WTC11 (cell line): ENCODE data around the gene ACYP2. TPM values are rescaled to one million over a fixed set of nuclear protein-coding genes. Genes with fewer than 3 reads are reported as not detected.

Experiments
- ATAC-seq: fragments of 200-7000 bp; cut with Tn5 transposase; 2 replicates; pipeline ENCODE4 v1.10.0; 2021; ENCODE audit warnings: mild to moderate bottlenecking, moderate library complexity
- CTCF ChIA-PET: fragments of 300-600 bp; sonication (Branson Sonifier 250); formaldehyde crosslinking; loops from one replicate; lab custom pipeline; 2021; ENCODE audit warnings: antibody characterized with exemption; lab: Charles Lee
- POLR2A ChIA-PET: fragments of 350-600 bp; sonication (Branson Sonifier 250); formaldehyde crosslinking; loops from one replicate; lab custom pipeline; 2021; ENCODE audit warnings: antibody characterized with exemption; lab: Charles Lee
- DNase-seq: peaks from one replicate; pipeline ENCODE4 v3.0.0; 2021; ENCODE audit warnings: low spot score
- H3K27ac Mint-ChIP-seq: 2 replicates; pipeline ENCODE4 v1.8.0; 2021; ENCODE audit warnings: mixed read lengths
- H3K27me3 Mint-ChIP-seq: 2 replicates; pipeline ENCODE4 v1.8.0; 2021; ENCODE audit warnings: low read depth, mild to moderate bottlenecking, moderate library complexity, mixed read lengths
- H3K36me3 Mint-ChIP-seq: 2 replicates; pipeline ENCODE4 v1.8.0; 2021; ENCODE audit warnings: mixed read lengths
- H3K4me1 Mint-ChIP-seq: 2 replicates; pipeline ENCODE4 v1.8.0; 2022; ENCODE audit warnings: mixed read lengths
- H3K4me3 Mint-ChIP-seq: 2 replicates; pipeline ENCODE4 v1.8.0; 2021; ENCODE audit warnings: mild to moderate bottlenecking, moderate library complexity, mixed read lengths
- H3K9me3 Mint-ChIP-seq: 2 replicates; pipeline ENCODE4 v1.8.0; 2021; ENCODE audit warnings: mixed read lengths
- AR ChIP-seq: fragments of 250-450 bp; sonication (Bioruptor Pico); IDR thresholded peaks from 2 replicates; pipeline ENCODE4 v1.9.0; 2021; ENCODE audit warnings: mild to moderate bottlenecking
- CBFB ChIP-seq: sonication (generic); formaldehyde crosslinking; IDR thresholded peaks from 2 replicates; pipeline ENCODE4 v1.8.1; 2022; ENCODE audit warnings: mild to moderate bottlenecking, low read depth, missing genetic modification reagents
- CREB1 ChIP-seq: sonication (generic); formaldehyde crosslinking; IDR thresholded peaks from 2 replicates; pipeline ENCODE4 v1.8.0; 2023; ENCODE audit warnings: mild to moderate bottlenecking, missing genetic modification reagents
- CREM ChIP-seq: sonication (generic); formaldehyde crosslinking; IDR thresholded peaks from 2 replicates; pipeline ENCODE4 v1.8.1; 2022; ENCODE audit warnings: mild to moderate bottlenecking, missing genetic modification reagents, moderate library complexity
- EMX1 ChIP-seq: fragments of 250-450 bp; sonication (Bioruptor Pico); IDR thresholded peaks from 2 replicates; pipeline ENCODE4 v1.8.0; 2021; ENCODE audit warnings: mild to moderate bottlenecking
- ERG ChIP-seq: fragments of 250-450 bp; sonication (Bioruptor Pico); IDR thresholded peaks from 2 replicates; pipeline ENCODE4 v1.8.0; 2021; ENCODE audit warnings: mild to moderate bottlenecking
- ESRRA ChIP-seq: sonication (generic); formaldehyde crosslinking; IDR thresholded peaks from 2 replicates; pipeline ENCODE4 v1.8.1; 2022; ENCODE audit warnings: mild to moderate bottlenecking, missing genetic modification reagents, borderline replicate concordance
- FOXJ3 ChIP-seq: sonication (generic); formaldehyde crosslinking; IDR thresholded peaks from 2 replicates; pipeline ENCODE4 v1.9.0; 2021; ENCODE audit warnings: missing genetic modification reagents, mild to moderate bottlenecking, borderline replicate concordance
- HMGA2 ChIP-seq: fragments of 250-450 bp; sonication (Bioruptor Pico); IDR thresholded peaks from 2 replicates; pipeline ENCODE4 v1.4.0; 2021; ENCODE audit warnings: mild to moderate bottlenecking, moderate library complexity
- JUN ChIP-seq: sonication (generic); formaldehyde crosslinking; IDR thresholded peaks from 2 replicates; pipeline ENCODE4 v1.8.0; 2023; ENCODE audit warnings: mild to moderate bottlenecking, missing genetic modification reagents
- MYBL2 ChIP-seq: sonication (generic); formaldehyde crosslinking; IDR thresholded peaks from 2 replicates; pipeline ENCODE4 v1.8.1; 2023; ENCODE audit warnings: mild to moderate bottlenecking, moderate library complexity, missing genetic modification reagents
- NFE2L1 ChIP-seq: sonication (generic); formaldehyde crosslinking; IDR thresholded peaks from 2 replicates; pipeline ENCODE4 v1.8.1; 2023; ENCODE audit warnings: missing genetic modification reagents
- NR2C2 ChIP-seq: sonication (generic); formaldehyde crosslinking; IDR thresholded peaks from 2 replicates; pipeline ENCODE4 v1.8.0; 2022; ENCODE audit warnings: mild to moderate bottlenecking, missing genetic modification reagents
- ZBTB21 ChIP-seq: sonication (generic); formaldehyde crosslinking; IDR thresholded peaks from 2 replicates; pipeline ENCODE4 v1.8.1; 2023; ENCODE audit warnings: mild to moderate bottlenecking, missing genetic modification reagents, borderline replicate concordance
- ZNF121 ChIP-seq: sonication (generic); formaldehyde crosslinking; IDR thresholded peaks from 2 replicates; pipeline ENCODE4 v1.8.0; 2023; ENCODE audit warnings: missing genetic modification reagents
- ZNF232 ChIP-seq: sonication (generic); formaldehyde crosslinking; IDR thresholded peaks from 2 replicates; pipeline ENCODE4 v1.8.0; 2022; ENCODE audit warnings: mild to moderate bottlenecking, missing genetic modification reagents
- ZNF423 ChIP-seq: fragments of 250-450 bp; sonication (Bioruptor Pico); IDR thresholded peaks from 2 replicates; pipeline ENCODE4 v2.1.2; 2022; ENCODE audit warnings: mild to moderate bottlenecking, moderate library complexity
- ZNF512 ChIP-seq: sonication (generic); formaldehyde crosslinking; IDR thresholded peaks from 2 replicates; pipeline ENCODE4 v1.8.1; 2022; ENCODE audit warnings: missing genetic modification reagents, borderline replicate concordance
- total RNA-seq: library from RNA; stranded (reverse); gene quantifications from 3 replicates; pipeline ENCODE4 v1.2.3, GENCODE V29; 2021
- TF ChIP-seq, protein P1 (sequence below): sonication (generic); formaldehyde crosslinking; IDR thresholded peaks from 2 replicates; pipeline ENCODE4 v1.8.0; 2023; ENCODE audit warnings: missing genetic modification reagents, mild to moderate bottlenecking, borderline replicate concordance

Gene ACYP2
- total RNA-seq, 1 experiment from 2014 or later, result 4.4 TPM

DNA sequence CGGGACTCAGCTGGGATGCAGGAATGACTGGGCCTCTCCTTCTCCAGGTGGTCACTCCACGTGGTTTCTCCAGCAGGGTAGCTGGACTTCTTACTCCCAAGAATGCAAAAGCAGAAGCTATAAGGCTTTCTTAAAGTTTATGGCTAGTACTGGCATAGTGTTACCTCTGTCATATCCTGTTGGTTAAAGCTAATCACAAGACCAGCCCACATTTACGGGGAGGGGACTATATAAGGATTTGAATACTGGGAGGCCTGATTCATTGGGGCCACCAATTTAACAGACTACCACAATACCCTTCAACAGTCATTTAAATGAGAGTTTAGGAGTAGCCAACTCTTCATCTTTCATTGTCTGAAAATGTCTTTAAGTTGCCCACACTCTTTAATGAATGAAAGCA lies 235.0 kb downstream of the ACYP2 start (continued):
- TF ChIP-seq ERG (CRISPR knock-in tag) (no peak), FOXJ3 (CRISPR knock-in tag) (no peak), CREM (CRISPR knock-in tag) (no peak), EMX1 (CRISPR knock-in tag) (no peak), CBFB (CRISPR knock-in tag) (no peak), NFE2L1 (CRISPR knock-in tag) (no peak)

DNA sequence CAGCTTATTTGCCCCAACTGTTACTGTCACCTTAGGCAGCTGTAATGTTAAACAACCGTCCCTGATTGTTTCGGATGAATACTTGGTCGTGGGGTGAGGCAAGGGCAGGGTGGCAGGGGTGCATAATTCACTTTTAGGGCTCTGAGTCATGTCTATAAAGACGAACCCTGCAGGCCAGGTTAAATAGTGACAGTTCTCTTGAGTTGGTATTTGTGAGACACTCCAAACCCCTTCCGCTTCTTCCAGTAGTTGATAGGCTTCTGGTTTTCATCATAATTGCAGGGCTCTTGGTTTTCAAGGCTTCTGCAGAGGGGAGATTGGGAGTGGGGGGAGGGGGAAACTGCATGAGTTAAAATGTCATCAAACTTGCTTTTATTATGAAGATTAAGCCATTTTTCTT lies 237.8 kb downstream of the ACYP2 start:
- TF ChIP-seq FOXJ3 (CRISPR knock-in tag), result no peak
- no peak for TF ChIP-seq JUN (CRISPR knock-in tag)
- no peak for TF ChIP-seq AR
- no peak for TF ChIP-seq ZNF121
- no peak for TF ChIP-seq CREB1 (CRISPR knock-in tag)
- TF ChIP-seq, protein P1, sequence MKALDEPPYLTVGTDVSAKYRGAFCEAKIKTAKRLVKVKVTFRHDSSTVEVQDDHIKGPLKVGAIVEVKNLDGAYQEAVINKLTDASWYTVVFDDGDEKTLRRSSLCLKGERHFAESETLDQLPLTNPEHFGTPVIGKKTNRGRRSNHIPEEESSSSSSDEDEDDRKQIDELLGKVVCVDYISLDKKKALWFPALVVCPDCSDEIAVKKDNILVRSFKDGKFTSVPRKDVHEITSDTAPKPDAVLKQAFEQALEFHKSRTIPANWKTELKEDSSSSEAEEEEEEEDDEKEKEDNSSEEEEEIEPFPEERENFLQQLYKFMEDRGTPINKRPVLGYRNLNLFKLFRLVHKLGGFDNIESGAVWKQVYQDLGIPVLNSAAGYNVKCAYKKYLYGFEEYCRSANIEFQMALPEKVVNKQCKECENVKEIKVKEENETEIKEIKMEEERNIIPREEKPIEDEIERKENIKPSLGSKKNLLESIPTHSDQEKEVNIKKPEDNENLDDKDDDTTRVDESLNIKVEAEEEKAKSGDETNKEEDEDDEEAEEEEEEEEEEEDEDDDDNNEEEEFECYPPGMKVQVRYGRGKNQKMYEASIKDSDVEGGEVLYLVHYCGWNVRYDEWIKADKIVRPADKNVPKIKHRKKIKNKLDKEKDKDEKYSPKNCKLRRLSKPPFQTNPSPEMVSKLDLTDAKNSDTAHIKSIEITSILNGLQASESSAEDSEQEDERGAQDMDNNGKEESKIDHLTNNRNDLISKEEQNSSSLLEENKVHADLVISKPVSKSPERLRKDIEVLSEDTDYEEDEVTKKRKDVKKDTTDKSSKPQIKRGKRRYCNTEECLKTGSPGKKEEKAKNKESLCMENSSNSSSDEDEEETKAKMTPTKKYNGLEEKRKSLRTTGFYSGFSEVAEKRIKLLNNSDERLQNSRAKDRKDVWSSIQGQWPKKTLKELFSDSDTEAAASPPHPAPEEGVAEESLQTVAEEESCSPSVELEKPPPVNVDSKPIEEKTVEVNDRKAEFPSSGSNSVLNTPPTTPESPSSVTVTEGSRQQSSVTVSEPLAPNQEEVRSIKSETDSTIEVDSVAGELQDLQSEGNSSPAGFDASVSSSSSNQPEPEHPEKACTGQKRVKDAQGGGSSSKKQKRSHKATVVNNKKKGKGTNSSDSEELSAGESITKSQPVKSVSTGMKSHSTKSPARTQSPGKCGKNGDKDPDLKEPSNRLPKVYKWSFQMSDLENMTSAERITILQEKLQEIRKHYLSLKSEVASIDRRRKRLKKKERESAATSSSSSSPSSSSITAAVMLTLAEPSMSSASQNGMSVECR (CRISPR knock-in tag), result no peak
- TF ChIP-seq HMGA2, result no peak
- TF ChIP-seq NR2C2 (CRISPR knock-in tag), result no peak
- no peak for TF ChIP-seq ZNF512 (CRISPR knock-in tag)
- no peak for TF ChIP-seq ZBTB21
- TF ChIP-seq ZNF423 (CRISPR knock-in tag), result no peak
- TF ChIP-seq MYBL2 (CRISPR knock-in tag), result no peak
- TF ChIP-seq ESRRA (CRISPR knock-in tag), result no peak
- TF ChIP-seq ZNF232, result no peak
- no peaks in the 10 kb centered on the region for H3K27me3 Mint-ChIP-seq

More for the DNA sequence above, 237.8 kb downstream of the ACYP2 start:
- H3K9me3 Mint-ChIP-seq, result no peaks in the 10 kb centered on the region
- H3K4me3 Mint-ChIP-seq, result no peak overlapping the region
- POLR2A ChIA-PET, result no interaction called here
- no peaks in the 10 kb centered on the region for H3K36me3 Mint-ChIP-seq
- peaks cover 13% of the 10 kb centered on the region for H3K4me1 Mint-ChIP-seq
- no peak overlapping the region for H3K27ac Mint-ChIP-seq
- CTCF ChIA-PET, result no interaction called here
- peak; percentile 51 for ATAC-seq
- DNase-seq, result no peak

Other genes starting within 250 kb of the ACYP2 start
- gene PSME4, start 144.6 kb upstream of the ACYP2 start, total RNA-seq, result 70.8 to 91.9 TPM (median 76.4 TPM) in 3 replicates
- not detected in 3 replicates for gene TSPYL6, start 140.6 kb downstream of the ACYP2 start, total RNA-seq